HG02852 (cell line): ENCODE results near the gene SCOC.

ENCODE experiments used
- ATAC-seq: cut with Tn5 transposase; IDR thresholded peaks from one replicate; pipeline ENCODE4 v1.9.1; 2021; ENCODE audit warnings: mild to moderate bottlenecking, moderate library complexity; ENCODE audit not compliant: unreplicated experiment

SCOC gene

GRCh38 chr4:140373328-140374129 is at the start of gene SCOC:
Gene SCOC (plus strand): TSS chr4:140373646. CDS start chr4:140379171, 5,525 bp downstream.
- peak; percentile 95 for ATAC-seq

- ATAC-seq, result no peak
Measured at GRCh38 chr4:140326395-140326993, 47.0 kb upstream of the SCOC start.

GRCh38 chr4:140330311-140330900 is 43.0 kb upstream of the SCOC start:
- no peak for ATAC-seq

GRCh38 chr4:140331245-140331644 is 42.2 kb upstream of the SCOC start:
- no peak for ATAC-seq

GRCh38 chr4:140331876-140332275 is 41.6 kb upstream of the SCOC start:
- ATAC-seq, result no peak

- no peak for ATAC-seq
Measured at GRCh38 chr4:140332734-140333133, 40.7 kb upstream of the SCOC start.

GRCh38 chr4:140333523-140333922 is 39.9 kb upstream of the SCOC start:
- no peak for ATAC-seq

- ATAC-seq, result no peak
Measured at GRCh38 chr4:140335076-140335475, 38.4 kb upstream of the SCOC start.

- no peak for ATAC-seq
Measured at GRCh38 chr4:140336730-140337129, 36.7 kb upstream of the SCOC start.

GRCh38 chr4:140342620-140343019 is 30.8 kb upstream of the SCOC start:
- no peak for ATAC-seq

- no peak for ATAC-seq
Measured at GRCh38 chr4:140343303-140343702, 30.1 kb upstream of the SCOC start.

GRCh38 chr4:140344101-140344500 is 29.3 kb upstream of the SCOC start:
- no peak for ATAC-seq

- no peak for ATAC-seq
Measured at GRCh38 chr4:140344621-140345020, 28.8 kb upstream of the SCOC start.

- no peak for ATAC-seq
Measured at GRCh38 chr4:140346136-140346535, 27.3 kb upstream of the SCOC start.

- no peak for ATAC-seq
Measured at GRCh38 chr4:140349816-140350215, 23.6 kb upstream of the SCOC start.

GRCh38 chr4:140351093-140352075 is 22.1 kb upstream of the SCOC start:
- no peak for ATAC-seq

- ATAC-seq, result no peak
Measured at GRCh38 chr4:140353786-140354185, 19.7 kb upstream of the SCOC start.

- no peak for ATAC-seq
Measured at GRCh38 chr4:140355288-140355687, 18.2 kb upstream of the SCOC start.

GRCh38 chr4:140357868-140358267 is 15.6 kb upstream of the SCOC start:
- no peak for ATAC-seq

- no peak for ATAC-seq
Measured at GRCh38 chr4:140358281-140358680, 15.2 kb upstream of the SCOC start.
